Measurements from ENCODE around the gene NANP.

The NANP gene

DNA sequence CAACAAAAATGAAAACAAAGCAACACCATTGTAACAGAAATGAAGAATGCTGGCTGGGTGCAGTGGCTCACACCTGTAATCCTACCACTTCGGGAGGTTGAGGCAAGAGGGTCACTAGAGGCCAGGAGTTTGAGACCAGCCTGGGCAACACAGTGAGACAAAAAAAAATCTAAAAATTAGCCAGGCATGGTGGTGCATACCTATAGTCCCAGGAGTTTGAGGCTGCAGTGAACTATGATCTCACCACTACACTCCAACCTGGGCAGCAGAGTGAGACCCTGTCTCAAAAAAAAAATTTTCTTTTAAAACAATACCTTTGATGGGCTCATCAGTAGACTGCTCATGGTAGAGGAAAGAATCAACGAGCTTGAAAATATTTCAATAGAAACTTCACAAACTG is 57.0 kb downstream of the NANP start:
- Histone ChIP-seq H3K27me3 (no peaks in the 10 kb centered on the region), H3K36me3 (no peaks in the 10 kb centered on the region), H3K9me3 (no peaks in the 10 kb centered on the region), H3K4me3 (ENCODE audit: low read depth, low read length) (no peak overlapping the region), H3K4me1 (no peaks in the 10 kb centered on the region)
- TF ChIP-seq, protein P1, sequence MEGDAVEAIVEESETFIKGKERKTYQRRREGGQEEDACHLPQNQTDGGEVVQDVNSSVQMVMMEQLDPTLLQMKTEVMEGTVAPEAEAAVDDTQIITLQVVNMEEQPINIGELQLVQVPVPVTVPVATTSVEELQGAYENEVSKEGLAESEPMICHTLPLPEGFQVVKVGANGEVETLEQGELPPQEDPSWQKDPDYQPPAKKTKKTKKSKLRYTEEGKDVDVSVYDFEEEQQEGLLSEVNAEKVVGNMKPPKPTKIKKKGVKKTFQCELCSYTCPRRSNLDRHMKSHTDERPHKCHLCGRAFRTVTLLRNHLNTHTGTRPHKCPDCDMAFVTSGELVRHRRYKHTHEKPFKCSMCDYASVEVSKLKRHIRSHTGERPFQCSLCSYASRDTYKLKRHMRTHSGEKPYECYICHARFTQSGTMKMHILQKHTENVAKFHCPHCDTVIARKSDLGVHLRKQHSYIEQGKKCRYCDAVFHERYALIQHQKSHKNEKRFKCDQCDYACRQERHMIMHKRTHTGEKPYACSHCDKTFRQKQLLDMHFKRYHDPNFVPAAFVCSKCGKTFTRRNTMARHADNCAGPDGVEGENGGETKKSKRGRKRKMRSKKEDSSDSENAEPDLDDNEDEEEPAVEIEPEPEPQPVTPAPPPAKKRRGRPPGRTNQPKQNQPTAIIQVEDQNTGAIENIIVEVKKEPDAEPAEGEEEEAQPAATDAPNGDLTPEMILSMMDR (IDR thresholded peaks at IDR 0.05; ENCODE audit: low read depth, low read length): no peak
- no peak for DNase-seq

DNA sequence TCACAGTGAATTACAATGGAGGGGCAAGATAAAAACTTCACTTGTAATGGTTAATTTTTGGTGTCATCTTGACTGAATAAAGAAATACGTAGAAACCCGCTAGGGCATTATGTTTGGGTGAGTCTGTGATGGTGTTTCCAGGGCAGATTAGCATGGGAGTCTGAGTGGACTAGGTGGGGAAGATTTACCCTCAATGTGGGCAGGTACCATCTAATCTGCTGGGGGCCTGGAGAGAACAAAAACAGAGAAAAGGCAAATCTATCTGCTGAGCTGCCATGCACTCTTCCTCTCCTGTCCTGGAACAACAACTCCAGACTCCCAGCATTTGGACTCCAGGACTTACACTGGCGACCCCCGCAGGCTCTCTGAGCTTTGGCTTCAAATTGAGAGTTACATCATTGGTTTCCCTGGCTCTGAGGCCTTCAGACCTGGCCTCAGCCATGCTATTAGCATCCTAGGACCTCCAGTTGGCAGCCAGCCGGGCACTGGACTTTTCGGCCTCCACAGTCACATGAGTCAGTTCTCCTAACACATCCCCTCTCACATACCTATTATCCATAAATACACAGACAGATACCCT is 58.1 kb downstream of the NANP start:
- TF ChIP-seq, protein P1 (IDR thresholded peaks at IDR 0.05; ENCODE audit: low read depth, low read length): no peak
- H3K4me1 ChIP-seq: no peaks in the 10 kb centered on the region
- no peaks in the 10 kb centered on the region for H3K27me3 ChIP-seq
- no peak for DNase-seq
- no peaks in the 10 kb centered on the region for H3K9me3 ChIP-seq
- no peaks in the 10 kb centered on the region for H3K36me3 ChIP-seq
- H3K4me3 ChIP-seq (ENCODE audit: low read depth, low read length): no peak overlapping the region

DNA sequence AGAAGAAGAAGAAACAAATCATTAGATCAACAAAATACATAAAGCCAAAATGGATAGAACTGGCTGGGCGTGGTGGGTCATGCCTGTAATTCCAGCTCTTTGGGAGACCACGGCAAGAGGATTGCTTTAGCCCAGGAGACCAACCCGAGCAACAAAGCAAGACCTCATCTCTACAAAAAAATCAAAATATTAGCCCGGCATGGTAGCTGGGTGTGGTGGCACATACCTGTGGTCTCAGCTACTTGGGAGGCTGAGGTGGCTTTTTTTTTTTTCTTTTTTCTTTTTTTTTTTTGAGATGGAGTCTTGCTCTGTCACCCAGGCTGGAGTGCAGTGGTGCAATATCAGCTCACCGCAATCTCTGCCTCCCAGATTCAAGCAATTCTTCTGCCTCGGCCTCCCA is 59.9 kb downstream of the NANP start:
- Histone ChIP-seq H3K4me3 (ENCODE audit: low read depth, low read length) (no peak overlapping the region), H3K36me3 (no peaks in the 10 kb centered on the region), H3K4me1 (no peaks in the 10 kb centered on the region), H3K27me3 (no peaks in the 10 kb centered on the region), H3K9me3 (no peaks in the 10 kb centered on the region)
- DNase-seq: no peak
- TF ChIP-seq, protein P1 (IDR thresholded peaks at IDR 0.05; ENCODE audit: low read depth, low read length): no peak

DNA sequence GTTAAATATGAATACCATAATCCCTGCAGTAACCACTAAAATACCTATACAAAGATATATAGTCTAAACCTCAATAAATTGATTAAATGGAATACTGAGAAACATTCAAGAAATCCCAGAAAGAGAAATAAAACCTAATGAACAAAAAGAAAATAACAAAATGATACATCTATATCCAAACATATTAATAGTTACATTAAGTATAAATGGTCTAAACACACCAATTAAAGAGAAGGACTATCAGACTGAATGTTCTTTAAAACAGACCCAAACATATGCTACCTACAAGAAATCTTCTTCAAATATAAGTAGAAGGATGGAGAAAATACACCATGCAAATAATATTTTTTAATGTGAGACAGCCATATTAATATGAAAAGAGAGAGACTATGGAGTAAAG is 60.5 kb downstream of the NANP start:
- TF ChIP-seq, protein P1 (IDR thresholded peaks at IDR 0.05; ENCODE audit: low read depth, low read length): no peak
- H3K27me3 ChIP-seq: no peaks in the 10 kb centered on the region
- no peaks in the 10 kb centered on the region for H3K9me3 ChIP-seq
- H3K36me3 ChIP-seq: no peaks in the 10 kb centered on the region
- DNase-seq: no peak
- no peaks in the 10 kb centered on the region for H3K4me1 ChIP-seq
- no peak overlapping the region for H3K4me3 ChIP-seq (ENCODE audit: low read depth, low read length)

Data from BE2C (cell line).